Transverse colon (tissue), 4 donors: ENCODE data around the gene EPHA8. TPM values are rescaled to one million over a fixed set of nuclear protein-coding genes. Genes with fewer than 3 reads are reported as not detected.

ENCODE experiments used
- DNase-seq: peaks from one replicate; pipeline ENCODE4 v3.0.0-alpha.2; 2019
- H3K27ac ChIP-seq, 4 donors: fragments of 200-600 bp; sonication (generic); 2 replicates each; pipeline ENCODE4 v1.5.1; 2016 to 2018; ENCODE audit warnings: inconsistent platforms in 4 of 4
- H3K27me3 ChIP-seq: fragments of 200-600 bp; sonication (generic); 2 replicates; pipeline ENCODE4 v1.5.1; 2017; ENCODE audit warnings: inconsistent platforms
- H3K36me3 ChIP-seq, 4 donors: fragments of 200-600 bp; sonication (generic); 2 replicates each; pipeline ENCODE4 v1.5.1; 2017 to 2019; ENCODE audit warnings: inconsistent platforms in 4 of 4
- H3K4me1 ChIP-seq, 4 donors: fragments of 200-600 bp; sonication (generic); 2 replicates each; pipeline ENCODE4 v1.5.1; 2017 to 2020; ENCODE audit warnings: inconsistent platforms in 4 of 4
- H3K4me3 ChIP-seq, 4 donors: fragments of 200-600 bp; sonication (generic); 1 replicate in 1 of 4; 2 replicates in 3 of 4; pipeline versions ENCODE4 v1.5.1 to v1.6.1; 2017 to 2019; ENCODE audit warnings: inconsistent platforms in 4 of 4
- H3K9me3 ChIP-seq, 2 donors: fragments of 200-600 bp; sonication (generic); 2 replicates each; pipeline ENCODE4 v1.5.1; 2017 to 2019; ENCODE audit warnings: inconsistent platforms in 2 of 2
- EP300 ChIP-seq: sonication (generic); formaldehyde crosslinking; IDR thresholded peaks from one replicate; pipeline ENCODE4 v1.6.1; 2017; ENCODE audit warnings: antibody characterized with exemption, low read depth
- POLR2A ChIP-seq: fragments of 450-650 bp; IDR thresholded peaks from one replicate; pipeline ENCODE4 v1.6.1; 2016; ENCODE audit warnings: antibody characterized with exemption, mild to moderate bottlenecking, moderate library complexity
- POLR2AphosphoS5 ChIP-seq, 3 donors: sonication (generic); formaldehyde crosslinking; IDR thresholded peaks; one replicate each; pipeline ENCODE4 v1.6.1; 2016; ENCODE audit warnings: antibody characterized with exemption in 3 of 3
- WGBS, 2 donors: methylation state at CpG; one replicate each; pipeline ENCODE4 v1.1.5; 2018; ENCODE audit warnings: low coverage in 1 of 2; 5-methylcytosine and 5-hydroxymethylcytosine counted together
- in situ Hi-C, 4 donors: fragments of 200-750 bp; cut with MboI; loops; one replicate each; pipeline versions ENCODE4 v1.15.0 to v1.15.1; 2017; ENCODE audit warnings: low sequenced_read_pairs in 3 of 4, low pct_ligation_motif_present in 1 of 4, low pct_unique_long_range_greater_than_20kb in 1 of 4
- intact Hi-C: fragments of 100-400 bp; cut with DNase I; formaldehyde crosslinking; loops from one replicate; pipeline ENCODE4 v1.15.1; 2023; ENCODE audit warnings: low total_unique reads
- total RNA-seq, 4 donors: library from RNA; depleted of rRNA; stranded (reverse); fragments of >200 nt; gene quantifications; one replicate each; pipeline ENCODE4 v1.1.0, GENCODE V29; 2016
- TF ChIP-seq, protein P1 (sequence below), 5 experiments: fragments of 200-600 bp in 3 of 5; fragments of 450-650 bp in 2 of 5; sonication (generic) in 3 of 5; IDR thresholded peaks; 1 replicate in 2 of 5; 2 replicates in 3 of 5; pipeline ENCODE4 v1.5.1; 2016 to 2017; ENCODE audit warnings: antibody characterized with exemption in 5 of 5, inconsistent platforms in 3 of 5, mild to moderate bottlenecking in 2 of 5, moderate library complexity in 1 of 5

EPHA8 gene
- total RNA-seq, 4 donors from 2014 or later, result not detected

DNA sequence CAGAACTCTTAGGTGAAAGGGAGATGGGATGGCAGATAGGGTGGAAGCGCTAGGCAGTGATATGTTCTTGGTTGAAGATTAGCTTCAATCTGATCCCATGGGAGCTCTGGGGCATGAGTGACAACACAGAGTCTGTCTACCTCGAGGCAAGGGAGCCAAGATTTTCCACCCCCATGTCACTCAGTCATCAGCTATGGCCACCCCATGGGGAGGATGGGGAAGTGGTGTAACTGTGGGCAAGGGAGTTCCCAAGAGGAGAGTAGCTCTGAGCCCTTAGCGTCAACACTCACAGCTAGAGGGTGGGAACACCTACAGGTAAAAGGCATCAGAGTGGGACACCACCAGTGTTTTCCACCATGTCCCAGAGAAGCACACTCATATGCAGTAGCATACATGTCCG lies 42.9 kb downstream of the EPHA8 start:
- intact Hi-C loops, result no loop called here
- WGBS, 2 donors, result 39 to 73% methylated on average over 2 to 4 of the region's 4 CpGs
- H3K36me3 ChIP-seq, result no peaks in the 10 kb centered on the region
- H3K27me3 ChIP-seq, result peaks cover 88% of the 10 kb centered on the region
- DNase-seq, result no peak
- H3K27ac ChIP-seq, result no peak overlapping the region
- no peak for TF ChIP-seq EP300
- no peaks in the 10 kb centered on the region for H3K9me3 ChIP-seq
- no peak overlapping the region for H3K4me3 ChIP-seq
- in situ Hi-C loops, result no loop called here
- no peaks in the 10 kb centered on the region for H3K4me1 ChIP-seq

DNA sequence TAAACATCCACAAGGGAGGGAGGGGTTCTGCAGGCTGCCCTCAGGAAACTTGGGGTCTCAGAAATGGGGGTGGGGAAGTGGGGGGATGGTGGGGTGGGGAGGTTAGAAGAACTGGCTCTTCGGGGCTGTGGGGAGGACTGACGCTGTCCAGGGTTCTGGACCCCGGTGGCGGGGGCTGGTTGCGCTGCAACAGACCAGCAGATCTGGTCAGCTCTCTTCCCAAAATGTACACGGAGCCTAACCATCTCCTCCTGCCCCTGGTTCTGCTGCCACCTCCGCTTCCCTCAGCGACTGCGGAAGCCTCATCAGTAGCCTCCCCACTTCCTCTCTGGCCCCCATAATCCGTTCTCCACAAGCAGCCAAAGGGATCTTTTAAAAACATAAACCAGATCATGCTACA lies 43.9 kb downstream of the EPHA8 start:
- Histone ChIP-seq H3K9me3 (no peaks in the 10 kb centered on the region), H3K27me3 (peaks cover 88% of the 10 kb centered on the region), H3K27ac (no peak overlapping the region), H3K4me1 (no peaks in the 10 kb centered on the region), H3K36me3 (no peaks in the 10 kb centered on the region), H3K4me3 (no peak overlapping the region)
- no peak for TF ChIP-seq EP300
- TF ChIP-seq POLR2AphosphoS5 (IDR thresholded peaks at IDR 0.05), result no peak
- TF ChIP-seq, protein P1, sequence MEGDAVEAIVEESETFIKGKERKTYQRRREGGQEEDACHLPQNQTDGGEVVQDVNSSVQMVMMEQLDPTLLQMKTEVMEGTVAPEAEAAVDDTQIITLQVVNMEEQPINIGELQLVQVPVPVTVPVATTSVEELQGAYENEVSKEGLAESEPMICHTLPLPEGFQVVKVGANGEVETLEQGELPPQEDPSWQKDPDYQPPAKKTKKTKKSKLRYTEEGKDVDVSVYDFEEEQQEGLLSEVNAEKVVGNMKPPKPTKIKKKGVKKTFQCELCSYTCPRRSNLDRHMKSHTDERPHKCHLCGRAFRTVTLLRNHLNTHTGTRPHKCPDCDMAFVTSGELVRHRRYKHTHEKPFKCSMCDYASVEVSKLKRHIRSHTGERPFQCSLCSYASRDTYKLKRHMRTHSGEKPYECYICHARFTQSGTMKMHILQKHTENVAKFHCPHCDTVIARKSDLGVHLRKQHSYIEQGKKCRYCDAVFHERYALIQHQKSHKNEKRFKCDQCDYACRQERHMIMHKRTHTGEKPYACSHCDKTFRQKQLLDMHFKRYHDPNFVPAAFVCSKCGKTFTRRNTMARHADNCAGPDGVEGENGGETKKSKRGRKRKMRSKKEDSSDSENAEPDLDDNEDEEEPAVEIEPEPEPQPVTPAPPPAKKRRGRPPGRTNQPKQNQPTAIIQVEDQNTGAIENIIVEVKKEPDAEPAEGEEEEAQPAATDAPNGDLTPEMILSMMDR (IDR thresholded peaks at IDR 0.05), result no peak
- no peak for TF ChIP-seq POLR2A
- intact Hi-C loops, result no loop called here
- in situ Hi-C loops, result no loop called here
- DNase-seq, result no peak
- 15 to 31% methylated on average over 5 to 10 of the region's 10 CpGs for WGBS, 2 donors

DNA sequence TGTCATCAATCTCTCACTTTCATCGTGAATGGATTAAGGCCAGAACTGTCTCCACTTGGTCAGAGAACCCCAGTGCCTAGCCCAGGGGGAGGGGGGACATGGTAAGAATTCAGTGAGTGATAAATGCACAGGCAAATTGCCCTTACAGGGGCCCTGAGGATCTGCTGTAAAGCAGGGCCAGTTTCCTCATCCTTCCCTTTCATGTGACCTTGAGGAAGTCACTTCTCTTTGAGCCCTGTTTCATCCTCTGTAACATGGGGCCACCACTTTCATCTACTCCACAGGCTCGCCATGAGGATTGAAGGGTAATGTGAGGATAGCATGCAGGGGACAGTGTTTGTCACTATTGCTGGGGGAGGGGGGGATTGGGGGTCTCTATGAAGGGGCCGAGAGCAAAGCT lies 45.1 kb downstream of the EPHA8 start:
- intact Hi-C loops, result no loop called here

DNA sequence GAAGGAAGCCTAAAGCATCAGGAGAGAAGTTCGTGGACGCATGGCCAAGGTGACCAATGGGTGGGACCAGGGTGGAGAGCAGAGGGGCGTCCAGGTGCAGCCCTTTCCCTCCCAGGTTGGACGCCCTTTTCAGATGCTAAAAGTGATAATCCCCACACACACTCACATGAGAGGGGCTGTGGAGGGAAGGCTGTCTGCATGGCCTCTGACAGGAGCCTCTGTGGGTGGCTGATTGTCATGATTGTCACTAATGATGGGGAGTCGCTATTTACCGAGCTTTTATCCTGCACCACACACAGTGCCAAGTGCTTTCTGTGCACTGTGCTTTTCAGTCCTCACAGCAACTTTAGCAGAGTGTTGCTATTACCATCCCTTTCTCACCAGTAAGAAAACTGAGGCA lies 46.0 kb downstream of the EPHA8 start:
- DNase-seq, result no peak
- no peak for TF ChIP-seq POLR2AphosphoS5 (IDR thresholded peaks at IDR 0.05)
- no peak overlapping the region for H3K4me3 ChIP-seq
- in situ Hi-C loops (no loop called here), intact Hi-C loops (no loop called here)
- no peaks in the 10 kb centered on the region for H3K9me3 ChIP-seq
- no peaks in the 10 kb centered on the region for H3K36me3 ChIP-seq
- H3K27me3 ChIP-seq, result peaks cover 73% of the 10 kb centered on the region
- 27% methylated on average over 6 of the region's 6 CpGs for WGBS, 2 donors
- H3K4me1 ChIP-seq, result no peaks in the 10 kb centered on the region
- H3K27ac ChIP-seq, result no peak overlapping the region

More for the DNA sequence above, 45.1 kb downstream of the EPHA8 start:
- H3K4me1 ChIP-seq, result no peaks in the 10 kb centered on the region
- H3K27ac ChIP-seq, result no peak overlapping the region
- H3K27me3 ChIP-seq, result peaks cover 76% of the 10 kb centered on the region
- no peak overlapping the region for H3K4me3 ChIP-seq
- H3K36me3 ChIP-seq, result no peaks in the 10 kb centered on the region
- no peak for DNase-seq
- in situ Hi-C loops, result no loop called here
- H3K9me3 ChIP-seq, result no peaks in the 10 kb centered on the region
- 60% methylated on average over 3 of the region's 3 CpGs; no CpG with 5 or more reads in 1 of the 2 donors for WGBS, 2 donors
- TF ChIP-seq POLR2A (no peak), POLR2AphosphoS5 (IDR thresholded peaks at IDR 0.05) (no peak), EP300 (no peak)
- TF ChIP-seq, protein P1 (IDR thresholded peaks at IDR 0.05), result no peak

DNA sequence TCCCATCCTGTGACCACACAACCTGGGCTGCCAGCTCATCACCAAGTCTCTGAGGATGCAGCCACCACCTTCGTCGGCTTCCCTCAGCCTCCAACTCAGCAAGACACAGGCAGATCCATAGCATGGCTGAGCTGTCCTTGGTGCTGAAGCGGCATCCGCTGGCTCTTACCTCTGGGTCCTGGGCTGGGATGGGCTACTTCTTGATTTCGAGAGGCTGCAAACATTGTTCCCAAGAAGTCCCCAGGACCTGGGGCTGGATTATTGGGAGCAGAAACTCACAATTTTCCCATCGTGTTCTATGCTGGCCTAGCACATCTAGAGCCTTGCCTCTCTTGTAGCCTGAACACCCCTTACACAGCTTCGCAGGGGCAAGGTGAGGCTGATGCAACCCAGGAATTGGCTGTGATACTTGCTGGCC lies 48.2 kb downstream of the EPHA8 start:
- 25% methylated on average over 6 of the region's 7 CpGs; no CpG with 5 or more reads in 1 of the 2 donors for WGBS, 2 donors
- in situ Hi-C loops (no loop called here), intact Hi-C loops (no loop called here)
- no peak for DNase-seq
- H3K9me3 ChIP-seq, result no peaks in the 10 kb centered on the region
- no peak overlapping the region for H3K4me3 ChIP-seq
- no peaks in the 10 kb centered on the region for H3K4me1 ChIP-seq
- peaks cover 73% of the 10 kb centered on the region for H3K27me3 ChIP-seq
- H3K27ac ChIP-seq, result no peak overlapping the region
- no peaks in the 10 kb centered on the region for H3K36me3 ChIP-seq
- TF ChIP-seq EP300 (no peak), POLR2AphosphoS5 (IDR thresholded peaks at IDR 0.05) (no peak), POLR2A (no peak)
- TF ChIP-seq, protein P1 (IDR thresholded peaks at IDR 0.05), result no peak
